Effector memory CD4-positive, alpha-beta T cell (primary cell): ENCODE results near the gene EGLN2.
A peak's percentile ranks its signal among the peaks of the same experiment; 100 is the strongest.
"Not testable (repeated sequence)": the region's sequence is repeated elsewhere in the genome, so short reads cannot be mapped to it uniquely, and the experiment has no call there.

Experiments used
- DNase-seq, 3 donors: peaks; one replicate each; pipeline ENCODE4 v3.0.0-alpha.2; 2020
- H3K27ac ChIP-seq: 2 replicates; pipeline ENCODE4 v1.7.0; 2013; ENCODE audit warnings: mild to moderate bottlenecking, low read length, moderate library complexity; ENCODE audit not compliant: insufficient read depth, poor library complexity, severe bottlenecking
- H3K27me3 ChIP-seq: replicated peaks from 2 replicates; pipeline ENCODE4 v1.7.0; 2013; ENCODE audit warnings: mild to moderate bottlenecking, low read length; ENCODE audit not compliant: insufficient read depth, control insufficient read depth, poor library complexity, severe bottlenecking
- H3K36me3 ChIP-seq: 2 replicates; pipeline ENCODE4 v1.7.0; 2013; ENCODE audit warnings: mild to moderate bottlenecking, low read length, moderate library complexity; ENCODE audit not compliant: control insufficient read depth, insufficient read depth
- H3K4me1 ChIP-seq: 2 replicates; pipeline ENCODE4 v1.7.0; 2013; ENCODE audit warnings: low read length, mild to moderate bottlenecking; ENCODE audit not compliant: control insufficient read depth, insufficient read depth, poor library complexity, severe bottlenecking
- H3K4me3 ChIP-seq: 2 replicates; pipeline ENCODE4 v1.7.0; 2013; ENCODE audit warnings: low read length, low read depth, mild to moderate bottlenecking; ENCODE audit not compliant: insufficient read depth, poor library complexity, severe bottlenecking
- H3K9me3 ChIP-seq: 2 replicates; pipeline ENCODE4 v1.7.0; 2013; ENCODE audit warnings: mild to moderate bottlenecking, low read length, moderate library complexity; ENCODE audit not compliant: control insufficient read depth

The EGLN2 gene

GRCh38 chr19:40776932-40777644 lies 21.9 kb upstream of the EGLN2 start:
- H3K4me3 ChIP-seq: peak overlapping the region; percentile 62

DNA sequence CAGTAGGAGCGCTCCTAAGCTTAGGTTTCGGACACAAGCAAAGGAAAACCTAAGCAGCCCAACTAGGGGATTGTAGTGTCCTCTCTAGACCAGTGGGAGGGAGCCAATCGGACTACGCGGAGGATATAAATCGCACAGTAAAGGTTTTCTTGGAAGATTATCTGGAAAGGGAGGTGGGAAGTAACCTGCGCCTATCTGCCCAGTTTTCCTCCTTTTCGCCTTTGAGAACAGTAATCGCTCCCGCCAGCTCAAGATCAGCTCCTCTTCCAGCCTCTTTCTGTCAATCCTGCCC lies 21.4 kb upstream of the EGLN2 start:
- Histone ChIP-seq H3K27ac (peak overlapping the region; percentile 88), H3K4me1 (peaks cover 12% of the 10 kb centered on the region), H3K4me3 (peak overlapping the region; percentile 62), H3K27me3 (no peaks in the 10 kb centered on the region), H3K36me3 (no peaks in the 10 kb centered on the region), H3K9me3 (no peaks in the 10 kb centered on the region)
- no peak for DNase-seq

More at GRCh38 chr19:40776932-40777644, 21.9 kb upstream of the EGLN2 start:
- Histone ChIP-seq H3K4me1 (peaks cover 12% of the 10 kb centered on the region), H3K27ac (peak overlapping the region; percentile 88), H3K27me3 (no peaks in the 10 kb centered on the region), H3K36me3 (no peaks in the 10 kb centered on the region), H3K9me3 (no peaks in the 10 kb centered on the region)
- DNase-seq: peak; percentile 78 to 87 (median 82)

- H3K36me3 ChIP-seq: no peaks in the 10 kb centered on the region
- peak within 1 kb of the TSS; percentile 88 for H3K27ac ChIP-seq
- H3K27me3 ChIP-seq: no peaks in the 10 kb centered on the region
- peak; percentile 99 to 100 (median 100) for DNase-seq
- peak within 1 kb of the TSS; percentile 62 for H3K4me3 ChIP-seq
- H3K4me1 ChIP-seq: peaks cover 12% of the 10 kb centered on the region
- H3K9me3 ChIP-seq: no peaks in the 10 kb centered on the region
Measured at GRCh38 chr19:40777937-40778705, 20.9 kb upstream of the EGLN2 start, which contains the start of gene RAB4B. Gene RAB4B (plus strand): TSS chr19:40778247. CDS start chr19:40778376, 129 bp downstream.

GRCh38 chr19:40778706-40779284 lies 20.2 kb upstream of the EGLN2 start:
- Histone ChIP-seq H3K27ac (peak overlapping the region; percentile 88), H3K36me3 (no peaks in the 10 kb centered on the region), H3K27me3 (no peaks in the 10 kb centered on the region), H3K4me3 (peak overlapping the region; percentile 62), H3K9me3 (no peaks in the 10 kb centered on the region), H3K4me1 (peaks cover 12% of the 10 kb centered on the region)
- no peak for DNase-seq

- no peak overlapping the region for H3K27ac ChIP-seq
Measured at GRCh38 chr19:40780582-40780981, 18.4 kb upstream of the EGLN2 start.

DNA sequence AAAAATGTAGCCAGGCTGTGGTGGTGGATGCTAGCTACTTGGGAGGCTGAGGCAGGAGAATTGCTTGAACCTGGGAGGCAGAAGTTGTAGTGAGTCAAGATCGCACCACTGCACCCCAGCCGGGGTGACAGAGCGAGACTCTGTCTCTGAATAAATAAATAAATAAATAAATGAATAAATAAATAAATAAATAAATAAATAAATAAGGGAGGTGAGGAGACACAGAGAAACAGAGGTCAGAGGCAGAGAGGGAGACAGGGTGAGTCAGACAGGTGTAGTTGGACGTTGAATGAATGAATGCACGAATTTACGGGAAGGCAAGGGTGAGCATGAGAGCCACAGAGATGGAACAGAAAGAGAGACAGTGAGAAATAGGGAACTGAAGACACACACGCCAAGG lies 17.9 kb upstream of the EGLN2 start:
- Histone ChIP-seq H3K36me3 (no peaks in the 10 kb centered on the region), H3K4me1 (peaks cover 12% of the 10 kb centered on the region), H3K9me3 (no peaks in the 10 kb centered on the region), H3K4me3 (no peak overlapping the region), H3K27ac (no peak overlapping the region), H3K27me3 (no peaks in the 10 kb centered on the region)
- no peak for DNase-seq

More at GRCh38 chr19:40780582-40780981, 18.4 kb upstream of the EGLN2 start:
- no peaks in the 10 kb centered on the region for H3K36me3 ChIP-seq
- H3K4me1 ChIP-seq: peaks cover 12% of the 10 kb centered on the region
- no peak for DNase-seq
- no peaks in the 10 kb centered on the region for H3K9me3 ChIP-seq
- H3K27me3 ChIP-seq: no peaks in the 10 kb centered on the region
- H3K4me3 ChIP-seq: no peak overlapping the region

- H3K36me3 ChIP-seq: peaks cover 5% of the 10 kb centered on the region
Measured at GRCh38 chr19:40783711-40784110, 15.3 kb upstream of the EGLN2 start.

GRCh38 chr19:40784146-40784545 lies 14.8 kb upstream of the EGLN2 start:
- H3K36me3 ChIP-seq, DNase-seq, H3K4me1 ChIP-seq: not testable (repeated sequence)

More at GRCh38 chr19:40783711-40784110, 15.3 kb upstream of the EGLN2 start:
- Histone ChIP-seq H3K27me3 (no peaks in the 10 kb centered on the region), H3K4me1 (peaks cover 5% of the 10 kb centered on the region), H3K9me3 (no peaks in the 10 kb centered on the region), H3K27ac (no peak overlapping the region), H3K4me3 (no peak overlapping the region)
- no peak for DNase-seq

DNA sequence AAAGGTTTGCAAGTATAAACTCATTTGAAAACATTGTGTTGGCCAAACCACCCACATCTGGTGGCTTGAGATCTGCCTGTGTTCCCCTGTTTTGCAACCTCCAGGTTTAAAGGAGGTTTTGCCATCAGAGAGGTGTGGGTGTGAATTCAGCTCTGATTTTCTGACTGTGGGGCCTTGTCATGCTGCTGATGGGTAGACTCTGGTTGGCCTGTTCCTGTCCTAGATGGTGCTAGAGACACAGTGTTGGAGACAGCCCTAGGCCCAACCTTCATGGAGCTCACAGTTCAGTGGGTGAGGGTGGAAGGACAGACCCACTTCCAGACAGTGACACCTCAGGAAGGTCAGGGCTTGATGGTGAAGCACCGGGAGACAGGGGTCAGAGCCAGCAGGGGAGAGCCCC lies 13.5 kb upstream of the EGLN2 start:
- Histone ChIP-seq H3K36me3 (peaks cover 11% of the 10 kb centered on the region), H3K27ac (no peak overlapping the region), H3K27me3 (no peaks in the 10 kb centered on the region), H3K9me3 (no peaks in the 10 kb centered on the region), H3K4me1 (no peaks in the 10 kb centered on the region), H3K4me3 (no peak overlapping the region)
- DNase-seq: no peak

More at GRCh38 chr19:40784146-40784545, 14.8 kb upstream of the EGLN2 start:
- H3K4me3 ChIP-seq, H3K27ac ChIP-seq, H3K27me3 ChIP-seq, H3K9me3 ChIP-seq: not testable (repeated sequence)
